Measurements from ENCODE around the gene HS3ST3A1. TPM values are rescaled to one million over a fixed set of nuclear protein-coding genes. Genes with fewer than 3 reads are reported as not detected.

Gene HS3ST3A1
- total and polyA plus RNA-seq, 2 of the 8 experiments (the other 6 are each of a cell fraction or from before 2014, with no cell fraction given), result 5.4 to 5.7 TPM

DNA sequence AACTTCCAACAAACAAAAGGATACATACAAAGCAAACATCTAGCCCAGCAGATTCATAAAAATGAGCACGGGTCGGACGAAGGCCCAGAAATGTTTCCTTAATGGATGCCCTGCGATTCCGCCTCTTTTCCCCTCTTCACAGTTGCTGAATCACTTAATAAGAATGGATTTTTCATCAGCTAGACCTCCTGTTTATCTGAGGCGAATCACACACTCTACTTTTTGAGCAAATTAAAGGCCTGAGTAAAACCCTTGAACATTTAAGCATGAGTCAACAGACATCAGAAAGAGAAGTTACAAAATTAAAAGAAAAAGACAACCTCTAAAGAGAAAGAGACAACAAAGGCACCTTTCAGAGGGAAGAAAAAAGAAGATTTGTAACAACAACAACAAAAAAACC, 44.7 kb downstream of the HS3ST3A1 start:
- no peaks in the 10 kb centered on the region for H3K27me3 ChIP-seq (replicated peaks in 1 of 4; ENCODE audit: control insufficient read depth in 3 of 4, extremely low read depth in 1 of 4, insufficient read depth in 3 of 4, low read length in 3 of 4)
- no peak overlapping the region for H2AK5ac ChIP-seq (ENCODE audit: low read depth, low read length)
- no peak for TF ChIP-seq EZH2 (IDR thresholded peaks at IDR 0.05; ENCODE audit: low read depth, low read length, severe bottlenecking)
- TF ChIP-seq CREB1 (IDR thresholded peaks at IDR 0.05), result no peak
- TF ChIP-seq POU5F1 (IDR thresholded peaks at IDR 0.05; ENCODE audit: low read depth, low read length), result no peak
- no peak for TF ChIP-seq SP1 (IDR thresholded peaks at IDR 0.05; ENCODE audit: low read depth, low read length)
- TF ChIP-seq POLR2AphosphoS5 (IDR thresholded peaks at IDR 0.05; ENCODE audit: low read depth, low read length), result no peak
- TF ChIP-seq SIN3A (conservative IDR thresholded peaks at IDR 0.05 in 1 of 2, IDR thresholded peaks at IDR 0.05 in 1 of 2; ENCODE audit: low read depth in 1 of 2, low read length in 2 of 2), result no peak
- TF ChIP-seq RXRA (IDR thresholded peaks at IDR 0.05; ENCODE audit: insufficient read depth, low read depth, low read length), result no peak
- TF ChIP-seq BCL11A (IDR thresholded peaks at IDR 0.05; ENCODE audit: low read depth in 2 of 2, low read length in 2 of 2), result no peak
- no peak for TF ChIP-seq GTF2F1 (IDR thresholded peaks at IDR 0.05; ENCODE audit: borderline replicate concordance, low read depth, low read length)
- TF ChIP-seq EP300 (IDR thresholded peaks at IDR 0.05; ENCODE audit: borderline replicate concordance in 1 of 2, low read depth in 2 of 2, low read length in 2 of 2), result no peak
- no peak for TF ChIP-seq TAF1 (IDR thresholded peaks at IDR 0.05; ENCODE audit: low read depth, low read length)
- no peak for TF ChIP-seq CHD2 (IDR thresholded peaks at IDR 0.05; ENCODE audit: low read length)
- no peak for TF ChIP-seq ZNF274 (IDR thresholded peaks at IDR 0.05; ENCODE audit: borderline replicate concordance, extremely low read depth, low read length)
- no peak for TF ChIP-seq POLR2A (IDR thresholded peaks at IDR 0.05; ENCODE audit: control extremely low read depth in 1 of 2, low read depth in 2 of 2, low read length in 2 of 2)
- TF ChIP-seq JUND (IDR thresholded peaks at IDR 0.05; ENCODE audit: low read length), result no peak
- no peak for TF ChIP-seq CTBP2 (IDR thresholded peaks at IDR 0.05; ENCODE audit: borderline replicate concordance, insufficient read depth, insufficient read length, low read length)
- no peak overlapping the region for H4K91ac ChIP-seq (replicated peaks; ENCODE audit: insufficient read length, low read length)
- H3K23ac ChIP-seq (ENCODE audit: insufficient read length), result no peak overlapping the region
- H2AFZ ChIP-seq (ENCODE audit: low read length), result no peak overlapping the region
- H3K27ac ChIP-seq (ENCODE audit: low read depth, low read length), result no peak overlapping the region
- no peak overlapping the region for H2BK120ac ChIP-seq (replicated peaks; ENCODE audit: low read depth, low read length)
- H3K79me2 ChIP-seq (ENCODE audit: control insufficient read depth in 1 of 2, insufficient read depth in 2 of 2, low read length in 2 of 2), result no peaks in the 10 kb centered on the region
- H3K14ac ChIP-seq (ENCODE audit: insufficient read length), result no peak overlapping the region
- ChIA-PET POLR2A (ENCODE audit: partially characterized antibody) (no interaction called here), CTCF (ENCODE audit: partially characterized antibody) (no interaction called here)
- H4K8ac ChIP-seq (ENCODE audit: extremely low read depth, insufficient read depth, low read length), result no peak overlapping the region
- FAIRE-seq (no peak), DNase-seq (ENCODE audit: low read depth in 1 of 2, low spot score in 2 of 2) (no peak)
- no peaks in the 10 kb centered on the region; a peak in 1 of 4 replicates for H3K9me3 ChIP-seq (ENCODE audit: insufficient read depth in 2 of 2, low read depth in 1 of 2, low read length in 1 of 2)
- H3K9ac ChIP-seq (replicated peaks in 1 of 4; ENCODE audit: extremely low read depth in 1 of 4, low read depth in 3 of 4, low read length in 3 of 4), result no peak overlapping the region
- H4K5ac ChIP-seq (ENCODE audit: insufficient read length, low read depth, low read length), result no peak overlapping the region
- no peak overlapping the region for H3K4ac ChIP-seq (replicated peaks; ENCODE audit: insufficient read length, low read depth, low read length)
- peaks cover 0 to 4% (median 1%) of the 10 kb centered on the region in 4 experiments; a peak in 2 of 7 replicates for H3K4me1 ChIP-seq (replicated peaks in 1 of 4; ENCODE audit: control insufficient read depth in 3 of 4, insufficient read depth in 4 of 4, low read length in 3 of 4)
- WGBS, 2 experiments (ENCODE audit: extremely low coverage in 1 of 2, insufficient coverage in 1 of 2, insufficient read length in 1 of 2, insufficient replicate concordance in 2 of 2, low coverage in 1 of 2, low lambda C conversion rate in 2 of 2, missing lambda C conversion rate in 1 of 2), result 89% methylated on average over 6 of the region's 6 CpGs; no CpG with 5 or more reads in 1 of the 2 experiments
- no peak overlapping the region for H2BK5ac ChIP-seq (ENCODE audit: low read depth, low read length)
- no peak overlapping the region for H2BK15ac ChIP-seq (ENCODE audit: low read length)
- no peaks in the 10 kb centered on the region for H3K23me2 ChIP-seq (ENCODE audit: low read depth, low read length)
- no peak overlapping the region for H3K4me2 ChIP-seq (ENCODE audit: insufficient read depth in 1 of 2, low read depth in 2 of 2, low read length in 2 of 2)
- no peak overlapping the region for H3K18ac ChIP-seq (ENCODE audit: extremely low read depth, low read length)
- H3K4me3 ChIP-seq (ENCODE audit: extremely low read depth in 1 of 4, insufficient read depth in 2 of 4, low read depth in 3 of 4, low read length in 4 of 4), result no peak overlapping the region
- H3K36me3 ChIP-seq (ENCODE audit: control insufficient read depth in 2 of 4, insufficient read depth in 4 of 4, low read length in 3 of 4), result no peaks in the 10 kb centered on the region
- H3K79me1 ChIP-seq (ENCODE audit: low read depth, low read length), result no peaks in the 10 kb centered on the region
- no peak overlapping the region for H2BK20ac ChIP-seq (ENCODE audit: low read length)
- no peak overlapping the region for H3K56ac ChIP-seq (replicated peaks; ENCODE audit: insufficient read length, low read depth, low read length)
- no peaks in the 10 kb centered on the region for H4K20me1 ChIP-seq (replicated peaks in 1 of 2; ENCODE audit: control insufficient read depth in 1 of 2, insufficient read depth in 2 of 2, low read length in 2 of 2)
- H2BK12ac ChIP-seq (ENCODE audit: low read depth, low read length), result no peak overlapping the region
